Stimulated activated CD4-positive, alpha-beta T cell treated with anti-CD3 and anti-CD28 coated beads, TNF-alpha, amount 100 ng/mL, for 1 hour (primary cell): ENCODE results near the gene S100A2.
A peak's percentile ranks its signal among the peaks of the same experiment; 100 is the strongest.
"Not testable (repeated sequence)": the region's sequence is repeated elsewhere in the genome, so short reads cannot be mapped to it uniquely, and the experiment has no call there.

Experiments used
- DNase-seq, 3 donors: peaks; one replicate each; pipeline ENCODE4 v3.0.0-alpha.2; 2020; ENCODE audit warnings: low read depth in 3 of 3, low spot score in 1 of 3

The S100A2 gene

DNA sequence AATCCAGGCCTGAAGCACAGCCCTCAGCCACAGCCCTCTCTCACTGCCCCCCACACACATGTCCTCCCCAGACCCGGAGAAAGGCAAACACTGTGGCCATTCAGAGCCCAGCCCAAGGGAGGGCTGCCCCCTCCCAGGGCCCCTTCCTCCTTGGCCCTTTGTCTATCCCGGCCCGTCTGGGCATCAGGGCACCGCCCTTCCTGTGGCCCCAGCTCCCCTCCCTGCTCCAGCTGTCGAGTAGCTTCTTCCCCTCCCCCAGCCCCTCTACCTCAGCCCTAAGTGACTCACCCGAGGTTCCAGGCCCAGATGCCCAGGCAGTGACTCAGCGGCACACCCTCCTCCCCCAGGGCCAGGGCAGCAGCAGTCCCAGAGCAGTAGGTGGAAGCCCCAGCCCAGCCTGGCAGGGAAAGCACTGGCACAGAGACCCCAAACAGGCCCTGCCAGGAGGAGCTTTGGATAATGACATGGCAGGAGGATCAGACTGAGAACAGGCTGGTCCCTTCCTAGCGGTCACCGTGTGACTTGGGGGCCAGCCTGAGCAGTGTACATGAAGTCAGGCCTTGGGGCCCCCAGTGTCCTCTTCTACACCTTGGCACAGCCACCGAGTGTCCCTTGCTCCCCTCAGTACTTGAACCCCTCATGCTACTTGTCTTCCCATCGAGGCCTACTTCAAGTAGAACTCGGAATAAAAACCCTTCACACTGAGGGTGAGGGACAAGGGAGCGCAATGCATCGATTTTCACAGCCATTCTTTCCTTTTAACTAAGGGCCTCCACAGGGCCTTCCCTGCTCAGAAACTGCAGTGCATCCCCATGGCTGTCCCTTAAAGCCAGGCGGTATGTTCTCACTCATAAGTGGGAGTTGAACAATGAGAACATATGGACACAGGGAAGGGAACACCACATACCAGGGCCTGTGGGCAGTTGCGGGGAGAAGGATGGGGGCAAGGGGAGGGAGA lies 1.0 kb upstream of the S100A2 start:
- DNase-seq, result peak; percentile 66 to 77 (median 76)

DNA sequence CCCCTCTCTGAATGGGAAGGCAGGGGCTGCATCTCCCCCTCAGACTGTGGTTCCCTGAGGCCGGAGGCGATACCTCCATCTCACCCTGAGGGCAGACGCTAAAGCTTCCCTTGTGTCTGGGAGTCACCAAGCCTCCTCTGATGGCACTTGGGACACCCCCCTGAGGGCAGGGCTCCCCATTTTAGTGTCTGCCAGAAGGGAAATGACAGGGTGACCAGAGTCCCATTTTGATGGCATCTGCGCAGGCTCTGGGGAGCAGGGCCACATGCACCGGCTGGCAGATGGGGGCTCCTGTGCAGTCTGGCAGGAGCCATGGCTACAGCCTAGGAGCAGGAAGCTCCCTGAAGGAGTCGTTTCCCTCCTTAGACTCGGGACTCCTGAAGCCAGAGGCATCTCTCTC lies 1.7 kb downstream of the S100A2 start:
- DNase-seq, result no peak

DNA sequence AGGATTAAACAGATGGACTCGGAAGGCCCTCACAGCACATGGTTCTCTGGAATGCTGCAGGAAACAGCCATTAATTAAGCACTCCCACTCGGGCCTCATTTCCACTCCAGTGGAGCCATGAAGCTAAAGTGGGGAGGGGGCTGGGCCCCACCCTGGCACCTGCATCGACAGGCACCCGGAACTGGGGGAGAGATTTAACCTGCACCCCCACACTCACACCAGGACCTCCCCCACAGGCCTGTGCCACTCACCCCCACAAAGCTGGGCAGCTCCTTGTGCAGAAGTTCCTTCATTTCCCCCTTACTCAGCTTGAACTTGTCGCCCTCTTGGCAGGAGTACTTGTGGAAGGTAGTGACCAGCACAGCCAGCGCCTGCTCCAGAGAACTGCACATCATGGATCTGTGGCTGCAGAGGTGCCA lies 2.2 kb downstream of the S100A2 start:
- DNase-seq, result no peak

DNA sequence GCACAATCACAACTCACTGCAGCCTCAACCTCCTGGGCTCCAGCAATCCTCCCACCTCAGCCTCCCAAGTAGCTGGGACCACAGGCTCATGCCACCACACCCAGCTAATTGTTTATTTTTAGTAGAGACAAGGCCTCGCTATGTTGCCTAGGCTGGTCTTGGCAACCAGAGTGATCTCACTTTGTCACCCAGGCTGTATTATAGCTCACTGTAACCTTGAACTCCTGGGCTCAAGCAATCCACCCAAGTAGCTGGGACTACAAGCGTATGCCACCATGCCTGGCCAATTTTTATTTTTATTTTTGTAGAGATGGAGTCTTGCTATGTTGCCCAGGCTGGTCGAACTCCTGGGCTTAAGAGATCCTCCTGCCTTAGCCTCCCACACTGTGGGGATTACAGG lies 3.6 kb downstream of the S100A2 start:
- not testable (repeated sequence) for DNase-seq

- DNase-seq, result no peak
Observed at GRCh38 chr1:153561466-153561985, 4.1 kb downstream of the S100A2 start.

- DNase-seq, result no peak
Observed at GRCh38 chr1:153560771-153561465, 4.7 kb downstream of the S100A2 start.

DNA sequence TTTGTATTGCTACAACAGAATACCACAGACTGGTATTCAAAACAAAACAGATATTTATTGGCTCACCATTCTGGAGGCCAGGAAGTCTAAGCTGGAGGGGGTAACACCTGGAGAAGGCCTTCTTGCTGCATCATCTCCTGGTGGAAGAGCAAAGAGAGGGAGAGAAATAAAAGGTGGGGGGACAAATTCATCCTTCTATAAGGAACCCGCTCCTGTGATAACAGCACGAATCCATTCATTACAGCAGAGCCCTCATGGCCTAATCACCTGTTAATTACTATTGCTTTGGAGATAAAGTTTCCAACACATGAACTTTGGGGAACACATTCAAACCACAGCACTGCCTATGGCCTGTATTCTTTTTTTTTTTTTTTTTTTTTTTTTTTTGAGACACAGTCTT lies 5.4 kb downstream of the S100A2 start:
- no peak for DNase-seq

DNA sequence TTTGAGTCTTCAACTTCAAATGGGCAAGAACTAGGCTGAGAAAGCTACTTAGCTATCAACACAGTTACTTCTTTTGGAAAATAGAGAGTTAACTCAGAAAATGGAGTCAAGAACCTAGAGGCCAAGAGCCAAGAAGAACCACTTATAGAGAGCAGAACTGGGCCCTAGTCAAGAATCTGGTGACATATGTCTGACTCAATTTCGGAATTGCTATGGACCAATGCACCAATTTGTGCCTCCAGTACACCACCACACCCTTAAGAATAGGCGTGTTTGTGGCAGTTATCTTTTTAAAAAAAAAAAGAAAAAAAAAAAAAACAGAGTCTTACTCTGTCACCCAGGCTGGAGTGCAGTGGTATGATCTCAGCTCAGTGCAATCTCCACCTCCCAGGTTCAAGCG lies 7.8 kb downstream of the S100A2 start:
- DNase-seq, result no peak

DNA sequence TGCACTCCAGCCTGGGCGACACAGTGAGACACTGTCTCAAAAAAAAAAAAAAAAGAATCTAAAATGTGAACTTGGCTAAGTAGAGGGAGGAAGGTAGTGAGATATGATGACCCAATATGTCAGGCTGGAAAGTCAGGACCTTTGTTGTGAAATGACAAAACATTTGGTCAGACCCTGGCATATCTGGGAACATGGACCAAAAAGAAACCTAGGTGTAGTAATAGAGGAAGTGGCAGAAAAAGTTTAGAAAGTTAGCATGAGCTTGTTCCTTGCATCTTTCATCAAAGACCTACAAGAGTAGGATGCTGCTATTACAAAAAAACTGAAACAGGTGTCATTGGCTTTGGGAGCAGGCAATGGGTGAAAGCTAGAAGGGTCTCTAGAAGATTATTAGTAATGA lies 9.3 kb downstream of the S100A2 start:
- no peak for DNase-seq

DNA sequence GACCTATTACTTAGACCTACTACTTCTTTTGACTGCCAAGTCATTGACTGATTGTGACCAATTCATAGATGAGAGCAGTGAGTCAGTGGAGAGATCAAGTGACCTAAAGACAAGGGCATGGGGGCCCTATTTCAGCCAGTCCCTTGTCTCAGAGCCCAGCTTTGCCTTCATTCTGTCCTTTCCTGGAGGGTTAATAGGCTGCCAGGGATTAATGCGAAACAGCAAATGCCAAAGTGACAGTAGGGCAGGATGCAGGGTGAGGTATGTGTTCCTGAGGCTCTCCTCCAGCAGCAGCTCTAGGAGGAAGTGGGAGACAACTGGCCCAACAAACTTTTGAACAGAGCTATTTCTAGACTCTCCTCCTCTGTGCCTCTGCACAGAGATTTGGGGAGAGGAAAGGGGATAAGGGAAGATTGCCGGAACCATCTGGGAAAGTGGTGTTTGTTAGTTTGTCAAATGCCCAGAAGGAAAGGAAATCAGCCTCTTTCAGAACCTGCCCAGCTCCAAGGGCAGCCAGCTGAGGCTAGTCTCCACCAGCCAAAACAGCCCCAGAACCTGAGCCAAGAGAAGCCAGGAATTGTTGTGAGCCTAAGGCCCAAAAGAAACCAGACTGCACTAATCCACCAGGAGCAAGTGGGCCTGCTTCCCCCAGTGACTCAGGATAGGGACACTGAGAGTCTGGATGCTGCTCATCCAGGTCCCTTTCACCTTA lies 11.7 kb downstream of the S100A2 start:
- DNase-seq, result no peak

DNA sequence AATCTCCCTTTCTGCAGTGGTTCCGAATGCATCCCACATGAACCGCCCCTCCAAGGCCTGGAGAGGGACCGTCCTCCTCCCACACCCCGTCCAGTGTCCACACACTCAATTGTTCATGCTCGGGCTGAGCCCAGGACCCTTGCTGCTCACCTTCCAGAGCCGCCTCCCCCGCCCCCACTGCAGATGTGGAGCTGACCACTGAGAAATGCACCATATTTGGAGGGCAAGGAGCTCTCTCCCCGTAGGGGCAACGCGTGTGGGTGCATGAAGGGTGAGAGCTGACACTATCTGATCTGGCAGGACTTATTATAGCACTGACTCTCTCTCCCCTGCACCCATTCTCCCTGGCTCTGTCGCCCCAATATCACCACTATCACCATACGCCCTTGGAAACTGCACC lies 12.5 kb downstream of the S100A2 start:
- no peak for DNase-seq

- DNase-seq, result no peak
Observed at GRCh38 chr1:153552335-153552734, 13.3 kb downstream of the S100A2 start.

- DNase-seq, result no peak
Observed at GRCh38 chr1:153550827-153551500, 14.7 kb downstream of the S100A2 start.

DNA sequence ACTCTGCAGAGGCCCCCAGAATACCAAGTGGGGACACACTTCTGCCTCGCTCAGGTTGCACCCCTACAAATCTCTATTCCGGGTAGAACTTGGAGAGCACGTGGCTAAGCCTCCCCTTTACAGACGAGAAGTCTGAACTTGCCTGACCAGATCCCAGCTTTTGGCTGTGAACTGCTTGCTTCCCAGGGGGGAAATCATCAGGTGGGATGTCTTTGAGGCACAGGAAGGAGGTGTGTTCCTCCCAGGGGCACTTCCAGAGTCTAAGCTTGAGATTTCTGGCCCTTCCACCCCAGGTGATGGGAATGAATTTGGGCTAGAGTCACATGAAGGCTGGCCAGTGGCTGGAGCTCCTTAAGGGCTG lies 15.3 kb downstream of the S100A2 start:
- DNase-seq, result no peak

DNA sequence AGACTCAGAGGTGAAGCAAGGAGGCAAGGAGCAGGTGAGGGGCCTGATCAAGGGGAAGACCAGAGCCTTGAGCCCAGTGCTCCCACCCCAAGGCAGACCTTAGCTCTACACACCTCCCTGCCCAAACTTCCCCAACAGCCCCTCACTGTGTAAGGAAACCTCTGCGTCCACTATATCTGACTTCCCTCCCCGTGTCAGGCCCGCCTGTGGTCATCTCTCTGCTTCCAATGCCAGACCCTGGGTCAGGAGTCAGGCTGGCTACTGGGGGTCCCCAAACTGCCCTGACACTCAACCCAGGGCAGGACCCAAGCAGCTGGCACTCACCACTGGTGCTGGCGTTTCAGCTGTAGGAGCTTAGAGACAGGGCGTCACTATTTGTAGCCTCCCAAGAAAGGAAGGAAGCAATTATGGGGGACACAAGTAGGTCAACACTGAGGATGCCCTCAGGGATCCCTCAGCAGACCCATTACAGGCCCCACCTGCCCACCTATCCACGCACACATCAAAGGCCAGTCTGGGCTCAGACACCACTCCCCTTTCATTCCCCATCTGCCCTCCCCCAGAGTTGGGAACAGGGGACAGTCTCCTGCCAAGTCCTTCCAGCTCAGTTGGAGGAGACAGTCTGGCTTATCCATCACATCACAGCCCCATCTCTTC lies 15.8 kb downstream of the S100A2 start:
- no peak for DNase-seq

DNA sequence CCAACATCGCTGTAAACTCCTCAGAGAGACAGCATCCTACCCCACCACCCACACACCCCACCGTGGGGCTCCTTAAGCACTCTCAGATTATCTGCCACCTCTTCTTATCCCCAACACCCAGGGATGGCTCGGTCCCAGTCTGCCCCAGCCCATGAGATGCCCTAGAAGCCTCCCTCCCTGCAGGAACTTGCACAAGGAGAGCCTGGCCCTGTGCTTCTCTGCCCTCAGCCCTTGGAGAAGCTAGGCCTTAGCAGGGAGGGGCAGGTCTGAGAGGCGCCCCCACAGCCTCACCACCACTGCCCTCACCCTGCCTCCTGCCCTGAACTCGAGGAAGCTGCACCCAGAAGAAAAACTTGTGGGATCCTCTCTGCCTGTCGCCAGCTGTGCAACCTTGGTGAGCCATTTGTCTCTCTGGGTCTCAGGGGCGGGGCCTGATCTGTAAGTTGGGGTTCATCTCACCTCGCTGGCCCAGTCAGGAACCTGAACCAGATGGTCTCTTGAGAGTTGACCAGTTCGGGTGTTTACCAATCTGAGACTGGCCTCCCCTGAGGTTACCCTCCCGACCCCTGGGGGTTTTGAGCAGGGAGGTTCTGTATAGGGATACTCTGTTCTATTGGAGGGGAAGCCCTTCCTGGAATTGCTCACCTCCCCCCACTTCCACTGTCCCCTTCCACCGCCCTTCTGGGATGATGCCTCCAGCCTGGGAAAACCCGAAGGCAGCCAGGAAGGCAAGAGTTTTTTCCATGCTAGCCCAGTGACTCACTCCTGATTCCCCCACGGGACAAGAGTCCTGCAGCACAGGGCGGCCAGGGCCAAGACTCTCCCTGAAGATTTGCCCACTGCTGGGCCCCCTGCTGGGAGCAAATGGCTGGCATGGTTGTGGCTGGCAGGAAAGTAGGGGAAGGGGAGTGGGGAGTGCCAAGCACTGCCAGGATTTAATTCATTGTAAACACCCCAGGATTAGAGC lies 16.6 kb downstream of the S100A2 start, which contains the start of gene S100A3:
Gene S100A3, minus strand, starts transcription at position 537 of the 967 bp plus-strand sequence. CDS start 773 bp downstream, outside the sequence.
- no peak for DNase-seq

DNA sequence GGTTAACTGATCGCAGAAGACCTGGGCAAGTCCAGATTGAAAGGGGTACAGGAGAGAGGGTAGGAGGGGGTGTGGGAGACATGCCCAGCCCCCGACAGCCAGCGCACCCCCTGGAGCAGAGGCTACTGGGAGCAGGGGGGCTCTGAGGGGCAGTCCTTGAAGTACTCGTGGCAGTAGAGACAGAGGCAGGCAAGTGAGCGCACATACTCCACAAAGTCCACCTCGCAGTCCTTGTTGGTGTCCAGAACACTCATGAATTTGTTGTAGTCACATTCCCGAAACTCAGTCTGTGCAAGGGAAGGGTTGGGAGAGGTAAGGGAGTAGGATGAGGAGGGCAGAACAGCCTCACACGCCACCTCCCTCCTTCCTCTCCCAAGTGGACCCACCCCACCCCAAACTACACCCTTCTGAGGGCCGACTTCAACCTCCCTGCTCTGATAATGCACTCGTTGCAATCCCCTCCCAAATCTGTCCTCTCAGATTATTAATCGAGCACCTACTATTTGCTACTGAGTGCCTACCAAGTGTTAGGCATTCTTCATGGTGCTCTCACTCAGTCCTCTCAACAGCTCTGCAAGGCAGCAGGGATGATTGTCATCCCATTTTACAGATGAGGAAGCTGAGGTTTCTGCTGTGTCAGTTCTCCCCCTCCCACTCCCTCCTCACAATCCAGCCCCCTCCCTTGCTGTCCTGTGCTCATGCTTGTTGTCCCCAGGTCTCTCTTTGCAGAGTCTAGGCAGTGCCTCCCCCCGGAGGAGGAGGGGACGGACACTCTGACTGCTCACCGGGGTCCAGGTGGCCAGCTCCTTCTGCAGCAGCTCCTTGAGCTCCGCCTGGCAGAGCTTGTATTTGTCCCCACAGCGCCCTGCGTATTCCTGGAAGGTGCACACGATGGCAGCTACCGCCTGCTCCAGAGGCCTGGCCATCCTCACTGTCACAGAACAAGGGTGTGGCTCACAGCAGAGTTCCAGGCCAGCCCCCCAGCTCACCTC lies 17.8 kb downstream of the S100A2 start:
- no peak for DNase-seq
